ENCODE measurements around the gene EIF4G2. TPM values are rescaled to one million over a fixed set of nuclear protein-coding genes. Genes with fewer than 3 reads are reported as not detected.

Gene EIF4G2
- total RNA-seq, 4 donors from 2014 or later, result 286 to 726 (median 581) TPM

DNA sequence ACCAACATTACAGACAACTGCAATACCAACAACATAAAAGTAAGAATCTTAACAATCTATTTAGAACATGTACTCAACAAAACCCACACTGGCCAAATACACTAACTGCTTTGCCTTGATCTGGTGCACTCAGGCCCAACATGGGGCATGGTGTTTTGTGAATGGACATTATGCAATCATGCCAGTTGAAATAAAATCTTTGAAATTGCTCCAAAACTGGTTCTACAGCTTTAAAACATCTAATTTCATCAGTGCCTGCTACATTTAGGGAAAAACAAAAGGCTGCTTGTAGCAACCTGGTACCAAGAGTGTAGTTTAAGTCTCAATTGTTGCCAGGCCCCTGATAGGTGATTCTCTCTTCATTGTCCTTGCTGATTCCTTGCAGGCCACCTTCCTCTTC, 61.0 kb downstream of the EIF4G2 start:
- intact Hi-C loops (cut with DNase I; ENCODE audit: low total_unique reads), result no loop called here
- DNase-seq, result no peak

More for the DNA sequence above, 61.0 kb downstream of the EIF4G2 start:
- no peaks in the 10 kb centered on the region for H3K36me3 ChIP-seq
- no peak overlapping the region for H3K4me3 ChIP-seq
- TF ChIP-seq, protein P1, sequence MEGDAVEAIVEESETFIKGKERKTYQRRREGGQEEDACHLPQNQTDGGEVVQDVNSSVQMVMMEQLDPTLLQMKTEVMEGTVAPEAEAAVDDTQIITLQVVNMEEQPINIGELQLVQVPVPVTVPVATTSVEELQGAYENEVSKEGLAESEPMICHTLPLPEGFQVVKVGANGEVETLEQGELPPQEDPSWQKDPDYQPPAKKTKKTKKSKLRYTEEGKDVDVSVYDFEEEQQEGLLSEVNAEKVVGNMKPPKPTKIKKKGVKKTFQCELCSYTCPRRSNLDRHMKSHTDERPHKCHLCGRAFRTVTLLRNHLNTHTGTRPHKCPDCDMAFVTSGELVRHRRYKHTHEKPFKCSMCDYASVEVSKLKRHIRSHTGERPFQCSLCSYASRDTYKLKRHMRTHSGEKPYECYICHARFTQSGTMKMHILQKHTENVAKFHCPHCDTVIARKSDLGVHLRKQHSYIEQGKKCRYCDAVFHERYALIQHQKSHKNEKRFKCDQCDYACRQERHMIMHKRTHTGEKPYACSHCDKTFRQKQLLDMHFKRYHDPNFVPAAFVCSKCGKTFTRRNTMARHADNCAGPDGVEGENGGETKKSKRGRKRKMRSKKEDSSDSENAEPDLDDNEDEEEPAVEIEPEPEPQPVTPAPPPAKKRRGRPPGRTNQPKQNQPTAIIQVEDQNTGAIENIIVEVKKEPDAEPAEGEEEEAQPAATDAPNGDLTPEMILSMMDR (IDR thresholded peaks at IDR 0.05), result no peak
- no peak for TF ChIP-seq POLR2A (IDR thresholded peaks at IDR 0.05)
- no peaks in the 10 kb centered on the region for H3K9me3 ChIP-seq
- no peak overlapping the region for H3K27ac ChIP-seq
- H3K27me3 ChIP-seq, result no peaks in the 10 kb centered on the region
- H3K4me1 ChIP-seq, result peaks cover under 1 to 8% of the 10 kb centered on the region in 2 donors

Small RNAs within 50 kb of the gene (small RNA-seq; reads per million reads assigned to genes)
- gene SNORD97, result not detected

Other genes with a start within 250 kb of the EIF4G2 start
- gene LYVE1, start 240.3 kb downstream of the EIF4G2 start, total RNA-seq, result 100 to 1,000 TPM in 1 of 4 donors, 10 to 100 TPM in 3; 12.8 to 154 (median 44.0) TPM
- gene IRAG1, start 115.2 kb downstream of the EIF4G2 start, total RNA-seq, result 100 to 1,000 TPM in 2 of 4 donors, 10 to 100 TPM in 2; 21.2 to 240 (median 107) TPM
- gene CTR9, start 57.7 kb downstream of the EIF4G2 start, total RNA-seq, result 10 to 100 TPM; 22.0 to 48.6 (median 38.5) TPM
- gene ZBED5, start 49.1 kb upstream of the EIF4G2 start, total RNA-seq, result 10 to 100 TPM; 24.6 to 82.7 (median 61.0) TPM